BE2C (cell line): ENCODE data around the gene SPOP.

ENCODE experiments used
- DNase-seq: peaks from one replicate; pipeline ENCODE4 v3.0.0-alpha.2; 2020
- H3K27me3 ChIP-seq: fragments of 250-450 bp; sonication (Bioruptor Pico); 2 replicates; pipeline ENCODE4 v1.5.1; 2020; ENCODE audit warnings: mild to moderate bottlenecking
- H3K36me3 ChIP-seq: fragments of 250-450 bp; sonication (Bioruptor Pico); 2 replicates; pipeline ENCODE4 v1.5.1; 2020; ENCODE audit warnings: mild to moderate bottlenecking
- H3K4me1 ChIP-seq: fragments of 250-450 bp; sonication (Bioruptor Pico); 2 replicates; pipeline ENCODE4 v1.5.1; 2020
- H3K4me3 ChIP-seq: 2 replicates; pipeline ENCODE4 v1.5.1; 2011; ENCODE audit warnings: low read depth, low read length
- H3K9me3 ChIP-seq: fragments of 250-450 bp; sonication (Bioruptor Pico); 2 replicates; pipeline ENCODE4 v1.5.1; 2020
- CTCF ChIP-seq: IDR thresholded peaks from 2 replicates; pipeline ENCODE4 v1.5.1; 2012; ENCODE audit warnings: mild to moderate bottlenecking, low read depth, low read length

The SPOP gene

GRCh38 chr17:49637739-49638138, 40.2 kb downstream of the SPOP start:
- H3K27me3 ChIP-seq: no peaks in the 10 kb centered on the region
- no peak for DNase-seq
- no peak for TF ChIP-seq CTCF
- H3K36me3 ChIP-seq: no peaks in the 10 kb centered on the region; the same call in 1 of the 2 replicates
- H3K9me3 ChIP-seq: no peaks in the 10 kb centered on the region
- H3K4me1 ChIP-seq: no peaks in the 10 kb centered on the region
- H3K4me3 ChIP-seq: no peak overlapping the region

GRCh38 chr17:49637050-49637449, 40.8 kb downstream of the SPOP start:
- Histone ChIP-seq H3K27me3 (no peaks in the 10 kb centered on the region), H3K9me3 (no peaks in the 10 kb centered on the region), H3K4me3 (no peak overlapping the region), H3K36me3 (no peaks in the 10 kb centered on the region; the same call in 1 of the 2 replicates), H3K4me1 (no peaks in the 10 kb centered on the region)
- TF ChIP-seq CTCF: no peak
- no peak for DNase-seq

- TF ChIP-seq CTCF: no peak
- Histone ChIP-seq H3K27me3 (no peaks in the 10 kb centered on the region), H3K9me3 (no peaks in the 10 kb centered on the region), H3K36me3 (no peaks in the 10 kb centered on the region; the same call in 1 of the 2 replicates), H3K4me1 (peaks cover under 1% of the 10 kb centered on the region; the same call in 1 of the 2 replicates), H3K4me3 (no peak overlapping the region)
- DNase-seq: no peak
These were observed 42.8 kb downstream of the SPOP start for GRCh38 chr17:49635121-49635520.

- no peak overlapping the region for H3K4me3 ChIP-seq
- H3K27me3 ChIP-seq: no peaks in the 10 kb centered on the region
- peaks cover 7% of the 10 kb centered on the region for H3K4me1 ChIP-seq
- no peak for DNase-seq
- TF ChIP-seq CTCF: no peak
- no peaks in the 10 kb centered on the region for H3K9me3 ChIP-seq
- no peaks in the 10 kb centered on the region; the same call in 1 of the 2 replicates for H3K36me3 ChIP-seq
These were observed 43.4 kb downstream of the SPOP start for GRCh38 chr17:49634485-49634860.

GRCh38 chr17:49633762-49634484, 44.0 kb downstream of the SPOP start:
- Histone ChIP-seq H3K9me3 (no peaks in the 10 kb centered on the region), H3K36me3 (no peaks in the 10 kb centered on the region), H3K4me1 (peaks cover 9% of the 10 kb centered on the region), H3K4me3 (no peak overlapping the region), H3K27me3 (no peaks in the 10 kb centered on the region)
- no peak for TF ChIP-seq CTCF
- no peak for DNase-seq

GRCh38 chr17:49633250-49633649, 44.6 kb downstream of the SPOP start:
- Histone ChIP-seq H3K4me3 (no peak overlapping the region), H3K4me1 (peaks cover 9% of the 10 kb centered on the region), H3K27me3 (no peaks in the 10 kb centered on the region), H3K9me3 (no peaks in the 10 kb centered on the region), H3K36me3 (no peaks in the 10 kb centered on the region)
- no peak for DNase-seq
- no peak for TF ChIP-seq CTCF
